PC-9 (cell line): Measurements from ENCODE around the gene CD209. TPM values are rescaled to one million over a fixed set of nuclear protein-coding genes. Genes with fewer than 3 reads are reported as not detected.
A peak's percentile ranks its signal among the peaks of the same experiment; 100 is the strongest.
"Not testable (repeated sequence)": the region's sequence is repeated elsewhere in the genome, so short reads cannot be mapped to it uniquely, and the experiment has no call there.

Experiments
- BruUV-seq: library from RNA; stranded (reverse); fragments of 400-500 nt; replicated peaks from 2 replicates; lab custom pipeline; 2021; lab: Mats Ljungman, UMichigan
- CTCF ChIA-PET: fragments of 300-600 bp; sonication (Branson Sonifier 250); formaldehyde crosslinking; loops from one replicate; lab custom pipeline; 2022; ENCODE audit warnings: antibody characterized with exemption; lab: Charles Lee
- POLR2A ChIA-PET: fragments of 300-600 bp; sonication (Branson Sonifier 250); formaldehyde crosslinking; loops from one replicate; lab custom pipeline; 2022; ENCODE audit warnings: antibody characterized with exemption; ENCODE audit not compliant: unreplicated experiment; lab: Charles Lee
- DNase-seq, 2 experiments: peaks; one replicate each; pipeline versions ENCODE4 v3.0.0 to v3.0.0-alpha.2; 2015 to 2022; ENCODE audit warnings: mixed read lengths in 1 of 2
- H2AFZ ChIP-seq: fragments of 200-600 bp; sonication (generic); 2 replicates; pipeline ENCODE4 v1.8.1; 2017; ENCODE audit warnings: antibody characterized with exemption
- H3F3A ChIP-seq: fragments of 200-600 bp; sonication (generic); 2 replicates; pipeline ENCODE4 v1.8.1; 2017; ENCODE audit warnings: antibody characterized with exemption, mild to moderate bottlenecking, low read depth; ENCODE audit not compliant: insufficient read depth
- H3K27ac ChIP-seq: fragments of 200-600 bp; sonication (generic); 2 replicates; pipeline ENCODE4 v1.6.1; 2016; ENCODE audit warnings: mixed run types
- H3K27me3 ChIP-seq: fragments of 200-600 bp; sonication (generic); 2 replicates; pipeline ENCODE4 v1.6.1; 2016; ENCODE audit warnings: low read depth, mixed run types; ENCODE audit not compliant: insufficient read depth
- H3K36me3 ChIP-seq: fragments of 200-600 bp; sonication (generic); 2 replicates; pipeline ENCODE4 v1.6.1; 2016; ENCODE audit warnings: low read depth, mixed run types
- H3K4me1 ChIP-seq: fragments of 200-600 bp; sonication (generic); replicated peaks from 2 replicates; pipeline ENCODE4 v1.6.1; 2016; ENCODE audit warnings: mixed run types; ENCODE audit not compliant: insufficient read depth
- H3K4me2 ChIP-seq: fragments of 200-600 bp; sonication (generic); 2 replicates; pipeline ENCODE4 v1.6.1; 2017; ENCODE audit warnings: mixed run types
- H3K4me3 ChIP-seq: fragments of 200-600 bp; sonication (generic); 2 replicates; pipeline ENCODE4 v1.6.1; 2016; ENCODE audit warnings: mixed run types
- H3K79me2 ChIP-seq: fragments of 200-600 bp; sonication (generic); 2 replicates; pipeline ENCODE4 v1.6.1; 2017; ENCODE audit warnings: low read depth, mixed run types
- H3K9me2 ChIP-seq: fragments of 200-600 bp; sonication (generic); 2 replicates; pipeline ENCODE4 v1.8.1; 2017; ENCODE audit warnings: mild to moderate bottlenecking; ENCODE audit not compliant: insufficient read depth
- H3K9me3 ChIP-seq: fragments of 200-600 bp; sonication (generic); 2 replicates; pipeline ENCODE4 v1.8.1; 2016; ENCODE audit warnings: low read depth; ENCODE audit not compliant: insufficient read depth
- H4K20me1 ChIP-seq: fragments of 200-600 bp; sonication (generic); 2 replicates; pipeline ENCODE4 v1.8.1; 2017; ENCODE audit not compliant: insufficient read depth
- EZH2 ChIP-seq: fragments of 200-600 bp; sonication (generic); IDR thresholded peaks from 2 replicates; pipeline ENCODE4 v1.8.0; 2017; ENCODE audit warnings: antibody characterized with exemption, low read depth
- intact Hi-C: fragments of 100-400 bp; cut with micrococcal nuclease; formaldehyde crosslinking; loops from one replicate; pipeline ENCODE4 v1.10.0; 2022; ENCODE audit not compliant: unreplicated experiment
- total RNA-seq: library from RNA; stranded (reverse); gene quantifications from 2 replicates; pipeline ENCODE4 v1.2.3, GENCODE V29; 2021
- TF ChIP-seq, protein P1 (sequence below): fragments of 200-600 bp; sonication (generic); conservative IDR thresholded peaks from 2 replicates; pipeline ENCODE4 v1.6.1; 2017; ENCODE audit warnings: mixed run types, antibody characterized with exemption, mild to moderate bottlenecking, moderate library complexity

CD209 gene
- total RNA-seq, 1 experiment from 2014 or later, result not detected

GRCh38 chr19:7793493-7793892, 46.2 kb upstream of the CD209 start:
- Histone ChIP-seq H2AFZ (no peak overlapping the region), H4K20me1 (no peaks in the 10 kb centered on the region), H3F3A (peaks cover 19% of the 10 kb centered on the region; the same call in 1 of the 2 replicates), H3K4me2 (no peak overlapping the region), H3K27ac (no peak overlapping the region), H3K4me1 (peaks cover 25% of the 10 kb centered on the region), H3K36me3 (no peaks in the 10 kb centered on the region), H3K27me3 (no peaks in the 10 kb centered on the region), H3K4me3 (no peak overlapping the region), H3K9me3 (peaks cover 7% of the 10 kb centered on the region; the same call in 1 of the 2 replicates), H3K79me2 (no peaks in the 10 kb centered on the region), H3K9me2 (no peaks in the 10 kb centered on the region)
- BruUV-seq, result no TSS peak
- intact Hi-C loops, result loop anchor here (10.0 kb wide), 1 partner anchor 439 kb away; no protein-coding TSS in a partner anchor
- TF ChIP-seq EZH2, result no peak
- TF ChIP-seq, protein P1, sequence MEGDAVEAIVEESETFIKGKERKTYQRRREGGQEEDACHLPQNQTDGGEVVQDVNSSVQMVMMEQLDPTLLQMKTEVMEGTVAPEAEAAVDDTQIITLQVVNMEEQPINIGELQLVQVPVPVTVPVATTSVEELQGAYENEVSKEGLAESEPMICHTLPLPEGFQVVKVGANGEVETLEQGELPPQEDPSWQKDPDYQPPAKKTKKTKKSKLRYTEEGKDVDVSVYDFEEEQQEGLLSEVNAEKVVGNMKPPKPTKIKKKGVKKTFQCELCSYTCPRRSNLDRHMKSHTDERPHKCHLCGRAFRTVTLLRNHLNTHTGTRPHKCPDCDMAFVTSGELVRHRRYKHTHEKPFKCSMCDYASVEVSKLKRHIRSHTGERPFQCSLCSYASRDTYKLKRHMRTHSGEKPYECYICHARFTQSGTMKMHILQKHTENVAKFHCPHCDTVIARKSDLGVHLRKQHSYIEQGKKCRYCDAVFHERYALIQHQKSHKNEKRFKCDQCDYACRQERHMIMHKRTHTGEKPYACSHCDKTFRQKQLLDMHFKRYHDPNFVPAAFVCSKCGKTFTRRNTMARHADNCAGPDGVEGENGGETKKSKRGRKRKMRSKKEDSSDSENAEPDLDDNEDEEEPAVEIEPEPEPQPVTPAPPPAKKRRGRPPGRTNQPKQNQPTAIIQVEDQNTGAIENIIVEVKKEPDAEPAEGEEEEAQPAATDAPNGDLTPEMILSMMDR, result no peak
- ChIA-PET POLR2A (no interaction called here), CTCF (no interaction called here)
- DNase-seq, result no peak

DNA sequence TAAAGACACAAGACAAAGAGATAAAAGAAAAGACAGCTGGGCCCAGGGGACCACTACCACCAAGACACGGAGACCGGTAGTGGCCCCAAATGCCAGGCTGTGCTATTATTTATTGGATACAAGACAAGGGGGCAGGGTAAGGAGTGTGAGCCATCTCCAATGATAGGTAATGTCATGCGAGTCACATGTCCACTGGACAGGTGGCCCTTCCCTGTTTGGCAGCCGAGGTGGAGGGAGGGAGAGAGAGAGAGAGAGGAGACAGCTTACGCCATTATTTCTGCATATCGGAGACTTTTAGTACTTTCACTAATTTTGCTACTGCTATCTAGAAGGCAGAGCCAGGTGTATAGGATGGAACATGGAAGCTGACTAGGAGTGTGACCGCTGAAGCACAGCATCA, 45.4 kb upstream of the CD209 start:
- H3K27ac ChIP-seq, result peak overlapping the region; percentile 42; the same call in 1 of the 2 replicates
- H2AFZ ChIP-seq, POLR2A ChIA-PET, DNase-seq, H3K9me2 ChIP-seq, H3K27me3 ChIP-seq, CTCF ChIA-PET, H3K9me3 ChIP-seq, BruUV-seq, H3K36me3 ChIP-seq, H4K20me1 ChIP-seq, H3K4me3 ChIP-seq, H3K79me2 ChIP-seq: not testable (repeated sequence)
- intact Hi-C loops, result loop anchor here (10.0 kb wide), 1 partner anchor 438 kb away; no protein-coding TSS in a partner anchor
- H3K4me2 ChIP-seq, result peak overlapping the region; percentile 53; the same call in 1 of the 2 replicates
- H3K4me1 ChIP-seq, result peaks cover 25% of the 10 kb centered on the region
- H3F3A ChIP-seq, result peaks cover 19% of the 10 kb centered on the region; the same call in 1 of the 2 replicates

GRCh38 chr19:7792281-7792680, 44.9 kb upstream of the CD209 start:
- H3K79me2 ChIP-seq, result no peaks in the 10 kb centered on the region
- H3K9me3 ChIP-seq, result peaks cover 7% of the 10 kb centered on the region; the same call in 1 of the 2 replicates
- CTCF ChIA-PET, result no interaction called here
- H3F3A ChIP-seq, result peaks cover 19% of the 10 kb centered on the region; the same call in 1 of the 2 replicates
- no peaks in the 10 kb centered on the region for H3K9me2 ChIP-seq
- no peak for TF ChIP-seq EZH2
- TF ChIP-seq, protein P1, result no peak
- peaks cover 25% of the 10 kb centered on the region for H3K4me1 ChIP-seq
- peak overlapping the region; percentile 42; the same call in 1 of the 2 replicates for H3K27ac ChIP-seq
- no peak overlapping the region for H2AFZ ChIP-seq
- intact Hi-C loops, result loop anchor here (10.0 kb wide), 1 partner anchor 437 kb away; no protein-coding TSS in a partner anchor
- BruUV-seq, result no TSS peak
- peak; percentile 47 to 89 for DNase-seq
- no peaks in the 10 kb centered on the region for H3K36me3 ChIP-seq
- H3K4me3 ChIP-seq, result no peak overlapping the region; the same call in 1 of the 2 replicates
- H3K4me2 ChIP-seq, result peak overlapping the region; percentile 53
- no peaks in the 10 kb centered on the region for H3K27me3 ChIP-seq
- POLR2A ChIA-PET, result interaction anchor here (0.7 kb wide), 1 partner anchor 9 kb away, joined by 3 read pairs; no protein-coding TSS in a partner anchor
- H4K20me1 ChIP-seq, result no peaks in the 10 kb centered on the region
